ENCODE measurements around the gene JARID2.

DNA sequence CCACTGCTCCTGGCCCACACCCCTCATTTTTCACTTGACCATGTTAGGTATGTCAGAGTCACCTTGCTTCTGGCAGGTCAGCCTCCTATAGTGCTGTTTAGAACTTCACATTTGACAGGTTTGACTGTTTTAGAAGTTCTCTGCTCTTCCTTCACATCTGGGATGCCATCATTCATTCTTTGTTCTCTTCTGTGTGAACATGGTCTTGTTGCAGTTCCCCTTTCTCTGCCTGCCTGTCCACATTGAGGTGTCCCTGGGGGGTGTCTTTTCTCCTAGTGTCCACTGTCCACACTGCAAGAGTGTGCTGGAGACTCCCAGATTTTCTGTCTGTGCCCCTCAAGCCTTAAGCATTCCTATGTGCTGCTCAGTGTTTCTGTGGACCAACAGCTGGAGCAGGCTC lies 89.5 kb downstream of the JARID2 start:
- TF ChIP-seq, protein P1, sequence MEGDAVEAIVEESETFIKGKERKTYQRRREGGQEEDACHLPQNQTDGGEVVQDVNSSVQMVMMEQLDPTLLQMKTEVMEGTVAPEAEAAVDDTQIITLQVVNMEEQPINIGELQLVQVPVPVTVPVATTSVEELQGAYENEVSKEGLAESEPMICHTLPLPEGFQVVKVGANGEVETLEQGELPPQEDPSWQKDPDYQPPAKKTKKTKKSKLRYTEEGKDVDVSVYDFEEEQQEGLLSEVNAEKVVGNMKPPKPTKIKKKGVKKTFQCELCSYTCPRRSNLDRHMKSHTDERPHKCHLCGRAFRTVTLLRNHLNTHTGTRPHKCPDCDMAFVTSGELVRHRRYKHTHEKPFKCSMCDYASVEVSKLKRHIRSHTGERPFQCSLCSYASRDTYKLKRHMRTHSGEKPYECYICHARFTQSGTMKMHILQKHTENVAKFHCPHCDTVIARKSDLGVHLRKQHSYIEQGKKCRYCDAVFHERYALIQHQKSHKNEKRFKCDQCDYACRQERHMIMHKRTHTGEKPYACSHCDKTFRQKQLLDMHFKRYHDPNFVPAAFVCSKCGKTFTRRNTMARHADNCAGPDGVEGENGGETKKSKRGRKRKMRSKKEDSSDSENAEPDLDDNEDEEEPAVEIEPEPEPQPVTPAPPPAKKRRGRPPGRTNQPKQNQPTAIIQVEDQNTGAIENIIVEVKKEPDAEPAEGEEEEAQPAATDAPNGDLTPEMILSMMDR (IDR thresholded peaks at IDR 0.05) = no peak
- TF ChIP-seq, protein P2, sequence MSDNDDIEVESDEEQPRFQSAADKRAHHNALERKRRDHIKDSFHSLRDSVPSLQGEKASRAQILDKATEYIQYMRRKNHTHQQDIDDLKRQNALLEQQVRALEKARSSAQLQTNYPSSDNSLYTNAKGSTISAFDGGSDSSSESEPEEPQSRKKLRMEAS (CRISPR knock-in tag; IDR thresholded peaks at IDR 0.05) = no peak
- TF ChIP-seq SOX15 (CRISPR knock-in tag; IDR thresholded peaks at IDR 0.05) = no peak
- no peak for TF ChIP-seq ELF4 (CRISPR knock-in tag; IDR thresholded peaks at IDR 0.05; ENCODE audit: low read depth)
- TF ChIP-seq ATF1 (CRISPR knock-in tag; IDR thresholded peaks at IDR 0.05) = no peak
- TF ChIP-seq EMX1 (CRISPR knock-in tag; IDR thresholded peaks at IDR 0.05) = no peak
- TF ChIP-seq ZNF219 (CRISPR knock-in tag; IDR thresholded peaks at IDR 0.05; ENCODE audit: borderline replicate concordance) = no peak
- TF ChIP-seq ZNF512 (CRISPR knock-in tag; IDR thresholded peaks at IDR 0.05; ENCODE audit: borderline replicate concordance) = no peak
- TF ChIP-seq, protein P3, sequence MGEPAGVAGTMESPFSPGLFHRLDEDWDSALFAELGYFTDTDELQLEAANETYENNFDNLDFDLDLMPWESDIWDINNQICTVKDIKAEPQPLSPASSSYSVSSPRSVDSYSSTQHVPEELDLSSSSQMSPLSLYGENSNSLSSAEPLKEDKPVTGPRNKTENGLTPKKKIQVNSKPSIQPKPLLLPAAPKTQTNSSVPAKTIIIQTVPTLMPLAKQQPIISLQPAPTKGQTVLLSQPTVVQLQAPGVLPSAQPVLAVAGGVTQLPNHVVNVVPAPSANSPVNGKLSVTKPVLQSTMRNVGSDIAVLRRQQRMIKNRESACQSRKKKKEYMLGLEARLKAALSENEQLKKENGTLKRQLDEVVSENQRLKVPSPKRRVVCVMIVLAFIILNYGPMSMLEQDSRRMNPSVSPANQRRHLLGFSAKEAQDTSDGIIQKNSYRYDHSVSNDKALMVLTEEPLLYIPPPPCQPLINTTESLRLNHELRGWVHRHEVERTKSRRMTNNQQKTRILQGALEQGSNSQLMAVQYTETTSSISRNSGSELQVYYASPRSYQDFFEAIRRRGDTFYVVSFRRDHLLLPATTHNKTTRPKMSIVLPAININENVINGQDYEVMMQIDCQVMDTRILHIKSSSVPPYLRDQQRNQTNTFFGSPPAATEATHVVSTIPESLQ (CRISPR knock-in tag; IDR thresholded peaks at IDR 0.05) = no peak
- TF ChIP-seq CREM (CRISPR knock-in tag; IDR thresholded peaks at IDR 0.05) = no peak
- no peak for TF ChIP-seq FOXP1 (CRISPR knock-in tag; IDR thresholded peaks at IDR 0.05; ENCODE audit: borderline replicate concordance)
- TF ChIP-seq PRDM15 (CRISPR knock-in tag; IDR thresholded peaks at IDR 0.05) = no peak

Measured in WTC11 (cell line).